Gastrocnemius medialis (tissue), 4 donors: Measurements from ENCODE around the gene ZNF26.

Source experiments
- CTCF ChIP-seq, 5 experiments: fragments of 450-650 bp in 3 of 5; fragments of 200-600 bp in 2 of 5; sonication (generic) in 2 of 5; IDR thresholded peaks in 4 of 5; conservative IDR thresholded peaks in 1 of 5; 1 replicate in 4 of 5; 2 replicates in 1 of 5; pipeline ENCODE4 v1.5.1; 2016 to 2019; ENCODE audit warnings: antibody characterized with exemption in 5 of 5, mild to moderate bottlenecking in 3 of 5, moderate library complexity in 3 of 5
- POLR2A ChIP-seq, 2 donors: fragments of 450-650 bp; IDR thresholded peaks; one replicate each; pipeline ENCODE4 v1.6.1; 2017; ENCODE audit warnings: antibody characterized with exemption in 2 of 2, mild to moderate bottlenecking in 2 of 2, moderate library complexity in 2 of 2

- no peak for TF ChIP-seq CTCF (IDR thresholded peaks at IDR 0.05 in 4 of 5, conservative IDR thresholded peaks at IDR 0.05 in 1 of 5)
- TF ChIP-seq POLR2A (IDR thresholded peaks at IDR 0.05) = no peak
Observed at GRCh38 chr12:132986885-132987225, 688 bp downstream of the ZNF26 start.
